Subcutaneous abdominal adipose tissue (tissue), 5 donors: ENCODE measurements around the gene CYP17A1.
"Not testable (repeated sequence)": the region's sequence is repeated elsewhere in the genome, so short reads cannot be mapped to it uniquely, and the experiment has no call there.

Source experiments
- H3K27ac ChIP-seq: one replicate; pipeline ENCODE4 v1.7.0; 2013; ENCODE audit warnings: low read depth, mild to moderate bottlenecking, inconsistent platforms, low read length, moderate library complexity
- H3K27me3 ChIP-seq, 5 donors: one replicate each; pipeline ENCODE4 v1.7.0; 2013; ENCODE audit warnings: low read length in 5 of 5, inconsistent platforms in 1 of 5; ENCODE audit not compliant: control insufficient read depth in 5 of 5, insufficient read depth in 4 of 5
- H3K36me3 ChIP-seq, 5 donors: one replicate each; pipeline ENCODE4 v1.7.0; 2013; ENCODE audit warnings: low read length in 5 of 5; ENCODE audit not compliant: control insufficient read depth in 5 of 5, insufficient read depth in 5 of 5
- H3K4me1 ChIP-seq, 5 donors: one replicate each; pipeline ENCODE4 v1.7.0; 2013; ENCODE audit warnings: low read length in 5 of 5, mild to moderate bottlenecking in 3 of 5, moderate library complexity in 1 of 5; ENCODE audit not compliant: control insufficient read depth in 5 of 5, insufficient read depth in 5 of 5
- H3K4me3 ChIP-seq, 5 donors: one replicate each; pipeline ENCODE4 v1.7.0; 2013; ENCODE audit warnings: low read length in 5 of 5, low read depth in 1 of 5
- H3K9ac ChIP-seq, 5 donors: one replicate each; pipeline ENCODE4 v1.7.0; 2013; ENCODE audit warnings: low read length in 5 of 5, mild to moderate bottlenecking in 4 of 5, moderate library complexity in 3 of 5
- H3K9me3 ChIP-seq, 5 donors: one replicate each; pipeline ENCODE4 v1.7.0; 2013; ENCODE audit warnings: low read length in 5 of 5; ENCODE audit not compliant: control insufficient read depth in 5 of 5
- donor health status: healthy.
- donor health status: healthy.
- donor health status: healthy.
- donor health status: healthy.
- donor health status: healthy.

The CYP17A1 gene

DNA sequence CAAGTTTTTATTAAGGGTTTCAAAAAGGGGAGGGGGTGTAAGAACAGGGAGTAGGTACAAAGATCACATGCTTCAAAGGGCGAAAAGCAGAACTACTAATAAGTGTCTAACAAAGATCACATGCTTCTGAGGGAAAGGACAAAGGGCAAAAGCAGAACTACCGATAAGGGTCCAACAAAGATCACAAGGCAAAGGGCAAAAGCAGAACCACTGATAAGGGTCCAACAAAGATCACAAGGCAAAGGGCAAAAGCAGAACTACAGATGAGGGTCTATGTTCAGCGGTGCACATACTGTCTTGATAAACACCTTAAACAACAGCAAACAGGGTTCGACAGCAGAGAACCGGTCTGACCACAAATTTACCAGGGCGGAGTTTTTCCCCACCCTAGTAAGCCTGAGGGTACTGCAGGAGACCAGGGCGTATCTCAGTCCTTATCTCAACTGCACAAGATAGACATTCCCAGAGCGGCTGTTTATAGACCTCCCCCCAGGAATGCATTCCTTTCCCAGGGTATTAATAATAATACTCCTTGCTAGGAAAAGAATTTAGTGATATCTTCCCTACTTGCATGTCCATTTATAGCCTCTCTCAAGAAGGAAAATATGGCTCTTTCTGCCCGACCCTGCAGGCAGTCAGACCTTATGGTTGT lies 1.2 kb upstream of the CYP17A1 start:
- H3K4me3 ChIP-seq, result not testable (repeated sequence)

GRCh38 chr10:102835007-102835482 lies 2.2 kb downstream of the CYP17A1 start:
- no peaks in the 10 kb centered on the region for H3K36me3 ChIP-seq
- peaks cover 0 to 10% (median 0%) of the 10 kb centered on the region in 5 donors for H3K9me3 ChIP-seq
- H3K4me1 ChIP-seq, result peaks cover 0 to 9% (median 6%) of the 10 kb centered on the region in 5 donors
- H3K9ac ChIP-seq, result no peak overlapping the region
- H3K27ac ChIP-seq, result no peak overlapping the region
- H3K4me3 ChIP-seq, result no peak overlapping the region
- H3K27me3 ChIP-seq, result peaks cover 0 to under 1% (median 0%) of the 10 kb centered on the region in 5 donors

More for the DNA sequence above, 1.2 kb upstream of the CYP17A1 start:
- not testable (repeated sequence) for H3K4me1 ChIP-seq, H3K27ac ChIP-seq, H3K9ac ChIP-seq, H3K36me3 ChIP-seq, H3K27me3 ChIP-seq
- peaks cover 0 to 10% (median 0%) of the 10 kb centered on the region in 5 donors for H3K9me3 ChIP-seq

DNA sequence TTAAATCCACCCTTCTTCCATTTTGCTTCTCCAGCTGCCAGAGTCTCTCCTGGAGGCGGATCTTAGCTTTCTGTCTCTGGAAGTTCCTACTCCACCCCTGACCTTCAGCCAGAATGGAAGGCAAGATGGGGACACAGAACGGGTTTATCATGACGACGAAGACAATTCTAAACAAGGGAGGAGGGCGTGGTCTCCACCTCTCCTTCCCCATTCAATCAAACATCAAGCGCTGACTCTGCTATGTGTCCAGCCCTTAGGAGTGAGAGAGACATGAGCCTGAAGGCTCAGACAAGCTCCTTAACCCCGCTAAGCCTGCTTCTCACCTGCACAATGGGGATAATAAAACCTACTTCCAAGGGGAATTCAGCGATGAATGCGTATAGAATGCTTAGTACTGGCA lies 3.1 kb downstream of the CYP17A1 start:
- no peaks in the 10 kb centered on the region for H3K36me3 ChIP-seq
- H3K4me3 ChIP-seq, result no peak overlapping the region
- H3K9ac ChIP-seq, result no peak overlapping the region
- H3K4me1 ChIP-seq, result peaks cover 0 to 9% (median 6%) of the 10 kb centered on the region in 5 donors
- H3K27ac ChIP-seq, result no peak overlapping the region
- H3K9me3 ChIP-seq, result peaks cover 0 to 10% (median 0%) of the 10 kb centered on the region in 5 donors
- no peaks in the 10 kb centered on the region for H3K27me3 ChIP-seq

- Histone ChIP-seq H3K27ac (no peak overlapping the region), H3K9ac (no peak overlapping the region), H3K4me1 (peaks cover 0 to 9% (median 6%) of the 10 kb centered on the region in 5 donors), H3K9me3 (peaks cover 0 to 4% (median 0%) of the 10 kb centered on the region in 5 donors), H3K4me3 (no peak overlapping the region), H3K27me3 (no peaks in the 10 kb centered on the region), H3K36me3 (no peaks in the 10 kb centered on the region)
These were observed 4.2 kb downstream of the CYP17A1 start for GRCh38 chr10:102832987-102833386.

- H3K4me3 ChIP-seq, result no peak overlapping the region
- H3K27me3 ChIP-seq, result no peaks in the 10 kb centered on the region
- no peaks in the 10 kb centered on the region for H3K9me3 ChIP-seq
- H3K9ac ChIP-seq, result no peak overlapping the region
- no peak overlapping the region for H3K27ac ChIP-seq
- H3K36me3 ChIP-seq, result no peaks in the 10 kb centered on the region
- H3K4me1 ChIP-seq, result peaks cover 0 to 9% (median 6%) of the 10 kb centered on the region in 5 donors
These were observed 5.0 kb downstream of the CYP17A1 start for GRCh38 chr10:102832248-102832647.

GRCh38 chr10:102831322-102832071 lies 5.7 kb downstream of the CYP17A1 start:
- Histone ChIP-seq H3K4me3 (no peak overlapping the region), H3K9me3 (no peaks in the 10 kb centered on the region), H3K27ac (no peak overlapping the region), H3K27me3 (no peaks in the 10 kb centered on the region), H3K36me3 (no peaks in the 10 kb centered on the region), H3K9ac (no peak overlapping the region), H3K4me1 (peaks cover 0 to 9% (median 6%) of the 10 kb centered on the region in 5 donors)

DNA sequence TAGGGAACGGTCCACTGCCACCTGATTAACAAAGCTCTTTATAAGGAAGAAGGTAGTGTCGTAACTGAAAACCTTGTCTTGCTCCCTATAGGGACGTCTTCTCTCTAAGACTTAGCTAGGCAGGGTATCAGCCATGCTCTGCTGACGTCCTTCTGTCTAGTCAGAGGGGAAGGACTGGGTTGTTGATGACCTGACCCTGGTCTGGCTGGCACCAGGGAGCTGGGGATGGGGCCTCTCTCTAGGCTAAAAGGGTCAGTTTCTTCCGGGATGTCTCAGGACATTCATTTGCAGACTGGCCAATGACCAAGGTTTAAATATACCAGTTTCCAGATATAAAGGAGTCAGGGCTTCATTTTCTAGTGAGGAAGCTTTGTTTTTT lies 9.6 kb downstream of the CYP17A1 start:
- Histone ChIP-seq H3K4me3 (no peak overlapping the region), H3K36me3 (no peaks in the 10 kb centered on the region), H3K27ac (no peak overlapping the region), H3K9me3 (no peaks in the 10 kb centered on the region), H3K4me1 (peaks cover 0 to 4% (median 0%) of the 10 kb centered on the region in 5 donors), H3K27me3 (no peaks in the 10 kb centered on the region), H3K9ac (no peak overlapping the region)

DNA sequence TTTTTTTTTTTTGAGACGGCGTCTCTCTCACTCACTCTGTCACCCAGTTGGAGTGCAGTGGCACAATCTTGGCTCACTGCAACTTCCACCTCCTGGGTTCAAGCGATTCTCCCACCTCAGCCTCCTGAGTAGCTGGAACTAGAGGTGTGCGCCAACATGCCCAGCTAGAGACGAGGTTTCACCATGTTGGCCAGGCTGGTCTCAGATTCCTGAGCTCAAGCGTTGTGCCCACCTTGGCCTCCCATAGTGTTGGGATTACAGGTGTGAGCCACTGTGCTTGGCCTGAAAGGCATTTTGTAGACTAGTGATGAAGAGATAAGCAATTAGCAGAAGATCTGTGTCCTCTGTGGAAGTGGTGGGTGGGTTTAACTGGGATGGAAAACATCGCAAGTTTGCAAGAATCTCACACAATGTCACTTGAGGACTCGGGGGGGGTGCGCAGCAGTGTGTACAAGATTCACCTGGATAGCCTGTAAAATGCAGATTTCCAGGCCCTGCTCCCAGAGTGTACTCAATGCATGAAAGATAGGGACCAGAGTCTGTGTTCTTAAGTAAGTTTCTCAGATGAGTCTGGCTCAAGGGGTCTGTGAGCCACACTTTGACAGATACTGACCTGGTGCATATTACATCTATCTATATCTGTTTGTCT lies 10.9 kb downstream of the CYP17A1 start:
- no peak overlapping the region for H3K9ac ChIP-seq
- H3K27me3 ChIP-seq, result no peaks in the 10 kb centered on the region
- H3K4me1 ChIP-seq, result peaks cover 0 to 4% (median 0%) of the 10 kb centered on the region in 5 donors
- no peaks in the 10 kb centered on the region for H3K9me3 ChIP-seq
- no peak overlapping the region for H3K4me3 ChIP-seq
- no peaks in the 10 kb centered on the region for H3K36me3 ChIP-seq
- H3K27ac ChIP-seq, result no peak overlapping the region

DNA sequence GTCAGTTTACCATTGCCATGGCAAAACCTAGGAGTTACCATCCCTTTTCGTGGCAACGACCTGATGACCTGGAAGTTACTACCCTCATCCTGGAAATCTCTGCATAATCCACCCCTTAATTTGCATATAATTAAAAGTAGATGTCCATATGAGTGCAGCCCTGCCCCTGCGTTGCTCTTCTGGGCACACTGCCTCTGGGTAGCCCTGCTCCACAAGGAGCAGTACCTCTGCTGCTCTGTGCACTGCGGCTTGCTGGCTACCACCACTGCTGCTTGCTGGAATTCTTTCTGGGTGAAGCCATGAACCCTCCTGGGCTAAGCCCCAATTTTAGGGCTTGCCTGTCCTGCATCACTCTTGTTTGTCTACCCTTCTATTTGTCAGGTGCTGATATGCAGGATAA lies 12.5 kb downstream of the CYP17A1 start:
- H3K9ac ChIP-seq, result no peak overlapping the region
- no peaks in the 10 kb centered on the region for H3K36me3 ChIP-seq
- no peak overlapping the region for H3K4me3 ChIP-seq
- H3K27me3 ChIP-seq, result no peaks in the 10 kb centered on the region
- H3K27ac ChIP-seq, result no peak overlapping the region
- H3K9me3 ChIP-seq, result no peaks in the 10 kb centered on the region
- H3K4me1 ChIP-seq, result peaks cover 0 to 4% (median 0%) of the 10 kb centered on the region in 5 donors

DNA sequence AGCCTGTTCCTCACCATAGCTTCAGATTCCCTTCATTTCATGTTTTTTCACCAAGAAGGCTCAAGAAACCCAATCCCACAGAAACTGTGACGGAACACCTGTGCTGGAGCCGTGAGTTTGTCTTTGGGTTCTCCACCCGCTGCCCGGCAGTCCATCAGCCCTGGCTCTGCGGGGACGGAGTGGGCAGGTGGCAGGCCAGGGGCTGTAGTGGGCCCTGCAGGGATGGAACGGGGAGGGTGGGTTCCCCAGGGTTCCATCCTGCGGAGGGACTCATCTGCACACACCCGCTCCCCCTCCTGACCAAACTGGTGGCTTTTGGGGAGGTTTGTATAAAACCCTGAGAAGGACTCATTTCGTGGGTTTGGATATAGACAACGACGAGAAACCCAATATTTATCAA lies 15.0 kb downstream of the CYP17A1 start:
- Histone ChIP-seq H3K27me3 (no peaks in the 10 kb centered on the region), H3K4me3 (no peak overlapping the region), H3K9me3 (no peaks in the 10 kb centered on the region), H3K4me1 (peaks cover 2 to 8% (median 6%) of the 10 kb centered on the region in 5 donors), H3K9ac (no peak overlapping the region), H3K27ac (no peak overlapping the region), H3K36me3 (no peaks in the 10 kb centered on the region)
